ENCODE data around the gene IL36B. TPM values are rescaled to one million over a fixed set of nuclear protein-coding genes. Genes with fewer than 3 reads are reported as not detected.
A peak's percentile ranks its signal among the peaks of the same experiment; 100 is the strongest.

The IL36B gene
- total and polyA plus RNA-seq, 2 donors: 0.11 TPM; not detected in 1

- no peak for DNase-seq (ENCODE audit: low read depth in 6 of 9, low spot score in 9 of 9)
- 83% methylated on average over 4 of the region's 4 CpGs for WGBS
- Histone ChIP-seq H3K36me3 (ENCODE audit: control insufficient read depth in 2 of 2, insufficient read depth in 2 of 2, low read length in 1 of 2) (no peaks in the 10 kb centered on the region), H3K9me3 (ENCODE audit: control insufficient read depth in 2 of 2, insufficient read depth in 1 of 2, low read length in 1 of 2) (no peaks in the 10 kb centered on the region), H3K4me1 (ENCODE audit: control insufficient read depth in 2 of 2, insufficient read depth in 2 of 2, low read length in 2 of 2) (no peaks in the 10 kb centered on the region), H3K27ac (ENCODE audit: low read depth in 1 of 2, low read length in 1 of 2) (no peak overlapping the region), H3K4me3 (ENCODE audit: low read length in 2 of 2) (no peak overlapping the region), H3K27me3 (ENCODE audit: control insufficient read depth in 2 of 2, insufficient read depth in 1 of 2, low read length in 1 of 2) (no peaks in the 10 kb centered on the region)
Measured at GRCh38 chr2:113091231-113091896, 38.7 kb upstream of the IL36B start.

GRCh38 chr2:113089916-113090315, 37.2 kb upstream of the IL36B start:
- no peak overlapping the region for H3K4me3 ChIP-seq (ENCODE audit: low read length in 2 of 2)
- H3K27me3 ChIP-seq (ENCODE audit: control insufficient read depth in 2 of 2, insufficient read depth in 1 of 2, low read length in 1 of 2): no peaks in the 10 kb centered on the region
- no peak for DNase-seq (ENCODE audit: low read depth in 6 of 9, low spot score in 9 of 9)
- no peak overlapping the region for H3K27ac ChIP-seq (ENCODE audit: low read depth in 1 of 2, low read length in 1 of 2)
- H3K36me3 ChIP-seq (ENCODE audit: control insufficient read depth in 2 of 2, insufficient read depth in 2 of 2, low read length in 1 of 2): no peaks in the 10 kb centered on the region
- no peaks in the 10 kb centered on the region for H3K9me3 ChIP-seq (ENCODE audit: control insufficient read depth in 2 of 2, insufficient read depth in 1 of 2, low read length in 1 of 2)
- no peaks in the 10 kb centered on the region for H3K4me1 ChIP-seq (ENCODE audit: control insufficient read depth in 2 of 2, insufficient read depth in 2 of 2, low read length in 2 of 2)

- Histone ChIP-seq H3K27me3 (ENCODE audit: control insufficient read depth in 2 of 2, insufficient read depth in 1 of 2, low read length in 1 of 2) (no peaks in the 10 kb centered on the region), H3K36me3 (ENCODE audit: control insufficient read depth in 2 of 2, insufficient read depth in 2 of 2, low read length in 1 of 2) (no peaks in the 10 kb centered on the region), H3K4me1 (ENCODE audit: control insufficient read depth in 2 of 2, insufficient read depth in 2 of 2, low read length in 2 of 2) (no peaks in the 10 kb centered on the region), H3K4me3 (ENCODE audit: low read length in 2 of 2) (no peak overlapping the region), H3K27ac (ENCODE audit: low read depth in 1 of 2, low read length in 1 of 2) (no peak overlapping the region), H3K9me3 (ENCODE audit: control insufficient read depth in 2 of 2, insufficient read depth in 1 of 2, low read length in 1 of 2) (no peaks in the 10 kb centered on the region)
- DNase-seq (ENCODE audit: low read depth in 6 of 9, low spot score in 9 of 9): no peak
Measured at GRCh38 chr2:113088213-113088992, 35.7 kb upstream of the IL36B start.

- peak in 1 of 9 donors; percentile 24 for DNase-seq (ENCODE audit: low read depth in 6 of 9, low spot score in 9 of 9)
- Histone ChIP-seq H3K36me3 (ENCODE audit: control insufficient read depth in 2 of 2, insufficient read depth in 2 of 2, low read length in 1 of 2) (no peaks in the 10 kb centered on the region), H3K9me3 (ENCODE audit: control insufficient read depth in 2 of 2, insufficient read depth in 1 of 2, low read length in 1 of 2) (no peaks in the 10 kb centered on the region), H3K4me3 (ENCODE audit: low read length in 2 of 2) (no peak overlapping the region), H3K4me1 (ENCODE audit: control insufficient read depth in 2 of 2, insufficient read depth in 2 of 2, low read length in 2 of 2) (no peaks in the 10 kb centered on the region), H3K27ac (ENCODE audit: low read depth in 1 of 2, low read length in 1 of 2) (no peak overlapping the region), H3K27me3 (ENCODE audit: control insufficient read depth in 2 of 2, insufficient read depth in 1 of 2, low read length in 1 of 2) (no peaks in the 10 kb centered on the region)
- 96% methylated on average over 2 of the region's 2 CpGs for WGBS
Measured at GRCh38 chr2:113085542-113085941, 32.9 kb upstream of the IL36B start.

- no peak overlapping the region for H3K27ac ChIP-seq (ENCODE audit: low read depth in 1 of 2, low read length in 1 of 2)
- H3K9me3 ChIP-seq (ENCODE audit: control insufficient read depth in 2 of 2, insufficient read depth in 1 of 2, low read length in 1 of 2): no peaks in the 10 kb centered on the region
- no peak overlapping the region for H3K4me3 ChIP-seq (ENCODE audit: low read length in 2 of 2)
Measured at GRCh38 chr2:113084249-113085000, 31.8 kb upstream of the IL36B start.

GRCh38 chr2:113083296-113083695, 30.6 kb upstream of the IL36B start:
- no peak for DNase-seq (ENCODE audit: low read depth in 6 of 9, low spot score in 9 of 9)
- no peaks in the 10 kb centered on the region for H3K4me1 ChIP-seq (ENCODE audit: control insufficient read depth in 2 of 2, insufficient read depth in 2 of 2, low read length in 2 of 2)
- H3K27ac ChIP-seq (ENCODE audit: low read depth in 1 of 2, low read length in 1 of 2): no peak overlapping the region
- H3K36me3 ChIP-seq (ENCODE audit: control insufficient read depth in 2 of 2, insufficient read depth in 2 of 2, low read length in 1 of 2): no peaks in the 10 kb centered on the region
- H3K9me3 ChIP-seq (ENCODE audit: control insufficient read depth in 2 of 2, insufficient read depth in 1 of 2, low read length in 1 of 2): no peaks in the 10 kb centered on the region
- no peak overlapping the region for H3K4me3 ChIP-seq (ENCODE audit: low read length in 2 of 2)
- H3K27me3 ChIP-seq (ENCODE audit: control insufficient read depth in 2 of 2, insufficient read depth in 1 of 2, low read length in 1 of 2): no peaks in the 10 kb centered on the region
- 71% methylated on average over 8 of the region's 8 CpGs for WGBS

More at GRCh38 chr2:113084249-113085000, 31.8 kb upstream of the IL36B start:
- no peaks in the 10 kb centered on the region for H3K36me3 ChIP-seq (ENCODE audit: control insufficient read depth in 2 of 2, insufficient read depth in 2 of 2, low read length in 1 of 2)
- no peaks in the 10 kb centered on the region for H3K4me1 ChIP-seq (ENCODE audit: control insufficient read depth in 2 of 2, insufficient read depth in 2 of 2, low read length in 2 of 2)
- peak in 2 of 9 donors; percentile 8 to 30 for DNase-seq (ENCODE audit: low read depth in 6 of 9, low spot score in 9 of 9)
- no peaks in the 10 kb centered on the region for H3K27me3 ChIP-seq (ENCODE audit: control insufficient read depth in 2 of 2, insufficient read depth in 1 of 2, low read length in 1 of 2)
- 41% methylated on average over 5 of the region's 5 CpGs for WGBS

GRCh38 chr2:113081488-113082210, 29.0 kb upstream of the IL36B start:
- Histone ChIP-seq H3K4me3 (ENCODE audit: low read length in 2 of 2) (no peak overlapping the region), H3K9me3 (ENCODE audit: control insufficient read depth in 2 of 2, insufficient read depth in 1 of 2, low read length in 1 of 2) (no peaks in the 10 kb centered on the region), H3K27ac (ENCODE audit: low read depth in 1 of 2, low read length in 1 of 2) (no peak overlapping the region), H3K36me3 (ENCODE audit: control insufficient read depth in 2 of 2, insufficient read depth in 2 of 2, low read length in 1 of 2) (no peaks in the 10 kb centered on the region), H3K27me3 (ENCODE audit: control insufficient read depth in 2 of 2, insufficient read depth in 1 of 2, low read length in 1 of 2) (no peaks in the 10 kb centered on the region), H3K4me1 (ENCODE audit: control insufficient read depth in 2 of 2, insufficient read depth in 2 of 2, low read length in 2 of 2) (no peaks in the 10 kb centered on the region)
- no peak for DNase-seq (ENCODE audit: low read depth in 6 of 9, low spot score in 9 of 9)
- 94% methylated on average over 2 of the region's 2 CpGs for WGBS

- no peaks in the 10 kb centered on the region for H3K36me3 ChIP-seq (ENCODE audit: control insufficient read depth in 2 of 2, insufficient read depth in 2 of 2, low read length in 1 of 2)
- peaks cover 0 to 1% of the 10 kb centered on the region in 2 donors for H3K4me1 ChIP-seq (ENCODE audit: control insufficient read depth in 2 of 2, insufficient read depth in 2 of 2, low read length in 2 of 2)
- 47% methylated on average over 9 of the region's 9 CpGs for WGBS
- no peaks in the 10 kb centered on the region for H3K27me3 ChIP-seq (ENCODE audit: control insufficient read depth in 2 of 2, insufficient read depth in 1 of 2, low read length in 1 of 2)
- H3K9me3 ChIP-seq (ENCODE audit: control insufficient read depth in 2 of 2, insufficient read depth in 1 of 2, low read length in 1 of 2): no peaks in the 10 kb centered on the region
- no peak overlapping the region for H3K4me3 ChIP-seq (ENCODE audit: low read length in 2 of 2)
- peak in 8 of 9 donors; percentile 16 to 66 (median 30) for DNase-seq (ENCODE audit: low read depth in 6 of 9, low spot score in 9 of 9)
- no peak overlapping the region for H3K27ac ChIP-seq (ENCODE audit: low read depth in 1 of 2, low read length in 1 of 2)
Measured at GRCh38 chr2:113080134-113080533, 27.5 kb upstream of the IL36B start.
